OCI-LY7 (cell line): Measurements from ENCODE around the gene SPACA4. TPM values are rescaled to one million over a fixed set of nuclear protein-coding genes. Genes with fewer than 3 reads are reported as not detected.
A peak's percentile ranks its signal among the peaks of the same experiment; 100 is the strongest.

Source experiments
- BruUV-seq: library from RNA; stranded (reverse); fragments of 400-500 nt; replicated peaks from 2 replicates; lab custom pipeline; 2021; lab: Mats Ljungman, UMichigan
- CTCF ChIA-PET: fragments of 300-600 bp; sonication (Branson Sonifier 250); formaldehyde crosslinking; loops from one replicate; lab custom pipeline; 2022; ENCODE audit warnings: antibody characterized with exemption; ENCODE audit not compliant: unreplicated experiment; lab: Charles Lee
- POLR2A ChIA-PET: fragments of 300-600 bp; sonication (Branson Sonifier 250); formaldehyde crosslinking; loops from one replicate; lab custom pipeline; 2022; ENCODE audit warnings: antibody characterized with exemption; lab: Charles Lee
- DNase-seq: peaks from one replicate; pipeline ENCODE4 v3.0.0-alpha.2; 2015; ENCODE audit warnings: low spot score
- H2AFZ ChIP-seq: fragments of 200-600 bp; sonication (generic), shearing (Covaris generic); 2 replicates; pipeline ENCODE4 v1.6.1; 2014; ENCODE audit warnings: mild to moderate bottlenecking, antibody characterized with exemption, low read length, moderate library complexity
- H3K27ac ChIP-seq: fragments of 200-600 bp; sonication (generic); 2 replicates; pipeline ENCODE4 v1.5.1; 2014; ENCODE audit warnings: mixed run types, low read depth, mild to moderate bottlenecking, moderate library complexity, low read length, inconsistent platforms; ENCODE audit not compliant: poor library complexity, severe bottlenecking
- H3K36me3 ChIP-seq: fragments of 200-600 bp; sonication (generic); 2 replicates; pipeline ENCODE4 v1.6.1; 2014; ENCODE audit warnings: mild to moderate bottlenecking, antibody characterized with exemption, low read length, moderate library complexity, mixed read lengths; ENCODE audit not compliant: insufficient read depth
- H3K4me1 ChIP-seq: fragments of 200-600 bp; sonication (generic); 2 replicates; pipeline ENCODE4 v1.5.1; 2014; ENCODE audit warnings: mild to moderate bottlenecking, low read length; ENCODE audit not compliant: insufficient read depth, poor library complexity, severe bottlenecking
- H3K4me2 ChIP-seq: fragments of 200-600 bp; sonication (generic); 2 replicates; pipeline ENCODE4 v1.6.1; 2014; ENCODE audit warnings: mild to moderate bottlenecking, low read length
- H3K4me3 ChIP-seq: fragments of 200-600 bp; sonication (generic); 2 replicates; pipeline ENCODE4 v1.5.1; 2014; ENCODE audit warnings: mild to moderate bottlenecking, low read depth, low read length; ENCODE audit not compliant: poor library complexity, severe bottlenecking
- H3K79me2 ChIP-seq: fragments of 200-600 bp; sonication (generic); 2 replicates; pipeline ENCODE4 v1.6.1; 2016; ENCODE audit warnings: low read depth, mild to moderate bottlenecking, low read length, moderate library complexity, mixed read lengths; ENCODE audit not compliant: insufficient read depth
- H3K9me2 ChIP-seq: fragments of 200-600 bp; sonication (generic); 2 replicates; pipeline ENCODE4 v1.6.1; 2016; ENCODE audit warnings: mild to moderate bottlenecking, low read length, mixed read lengths; ENCODE audit not compliant: insufficient read depth
- H3K9me3 ChIP-seq: fragments of 200-600 bp; sonication (generic); 2 replicates; pipeline ENCODE4 v1.6.1; 2014; ENCODE audit warnings: mild to moderate bottlenecking, mixed run types, low read length, mixed read lengths
- H4K20me1 ChIP-seq: fragments of 200-600 bp; sonication (generic); 2 replicates; pipeline ENCODE4 v1.6.1; 2014; ENCODE audit warnings: mild to moderate bottlenecking, antibody characterized with exemption, low read length, moderate library complexity, mixed read lengths; ENCODE audit not compliant: insufficient read depth
- CTCF ChIP-seq: fragments of 200-600 bp; sonication (generic); conservative IDR thresholded peaks from 2 replicates; pipeline ENCODE4 v1.5.1; 2014; ENCODE audit warnings: mild to moderate bottlenecking, antibody characterized with exemption, low read length, moderate library complexity, mixed read lengths
- EZH2phosphoT487 ChIP-seq: fragments of 200-600 bp; sonication (generic); IDR thresholded peaks from 2 replicates; pipeline ENCODE4 v1.6.1; 2018; ENCODE audit warnings: low read depth, borderline replicate concordance, mild to moderate bottlenecking, mixed run types, antibody characterized with exemption, low read length, moderate library complexity, mixed read lengths
- intact Hi-C: fragments of 100-400 bp; cut with micrococcal nuclease; formaldehyde crosslinking; loops from one replicate; pipeline ENCODE4 v1.10.0; 2022; ENCODE audit not compliant: unreplicated experiment
- total RNA-seq, 2 experiments: library from RNA; depleted of rRNA in 1 of 2; stranded (reverse); fragments of >200 nt in 1 of 2; shearing (Covaris generic) in 1 of 2; gene quantifications; 2 replicates each; pipeline ENCODE4 v1.2.3, GENCODE V29; 2014 to 2022

The SPACA4 gene
- total RNA-seq, 2 experiments from 2014 or later, result not detected

GRCh38 chr19:48613852-48614435 lies 7.4 kb downstream of the SPACA4 start:
- Histone ChIP-seq H3K79me2 (peaks cover 31% of the 10 kb centered on the region), H3K9me3 (no peaks in the 10 kb centered on the region), H3K27ac (no peak overlapping the region), H3K4me2 (no peak overlapping the region), H2AFZ (no peak overlapping the region), H3K4me3 (no peak overlapping the region), H3K4me1 (peaks cover 40% of the 10 kb centered on the region), H3K9me2 (no peaks in the 10 kb centered on the region), H3K36me3 (peaks cover 84% of the 10 kb centered on the region), H4K20me1 (peaks cover 27% of the 10 kb centered on the region)
- BruUV-seq, result no TSS peak
- intact Hi-C loops, result no loop called here
- TF ChIP-seq EZH2phosphoT487 (no peak), CTCF (no peak)
- ChIA-PET CTCF (no interaction called here), POLR2A (no interaction called here)
- no peak for DNase-seq

- H3K79me2 ChIP-seq, result peaks cover 32% of the 10 kb centered on the region
- intact Hi-C loops, result no loop called here
- H3K36me3 ChIP-seq, result peaks cover 79% of the 10 kb centered on the region
- CTCF ChIA-PET, result no interaction called here
- H3K4me1 ChIP-seq, result peaks cover 34% of the 10 kb centered on the region
- H3K9me3 ChIP-seq, result no peaks in the 10 kb centered on the region
- peak within 1 kb of the TSS; percentile 93 for H3K4me2 ChIP-seq
- H3K4me3 ChIP-seq, result peak within 1 kb of the TSS; percentile 88
- peaks cover 27% of the 10 kb centered on the region for H4K20me1 ChIP-seq
- H3K9me2 ChIP-seq, result no peaks in the 10 kb centered on the region
- peak within 1 kb of the TSS; percentile 42 for H3K27ac ChIP-seq
- no TSS peak for BruUV-seq
- no peak for DNase-seq
- no peak within 1 kb of the TSS for H2AFZ ChIP-seq
- POLR2A ChIA-PET, result no interaction called here
- TF ChIP-seq CTCF (no peak), EZH2phosphoT487 (no peak)
Observed at GRCh38 chr19:48614436-48615230, 8.1 kb downstream of the SPACA4 start, which contains the start of gene FAM83E. FAM83E (minus strand) TSS chr19:48615076; CDS start chr19:48613372, 1,704 bp downstream.
